T-helper 2 cell treated with Interferon-gamma antibody and Interleukin-4, amounts not matched to agents 5 μg/mL and 100 μg/mL, for 36 hours (primary cell): Measurements from ENCODE around the gene MIB2.
A peak's percentile ranks its signal among the peaks of the same experiment; 100 is the strongest.
"Not testable (repeated sequence)": the region's sequence is repeated elsewhere in the genome, so short reads cannot be mapped to it uniquely, and the experiment has no call there.

Experiments used
- DNase-seq: peaks from one replicate; pipeline ENCODE4 v3.0.0; 2021; ENCODE audit warnings: low spot score
- H3K27ac Mint-ChIP-seq: one replicate; pipeline ENCODE4 v1.8.0; 2021; ENCODE audit warnings: mild to moderate bottlenecking, mixed read lengths
- H3K27me3 Mint-ChIP-seq: one replicate; pipeline ENCODE4 v1.8.0; 2021; ENCODE audit warnings: low read depth, mixed read lengths
- H3K36me3 Mint-ChIP-seq: one replicate; pipeline ENCODE4 v1.8.0; 2021; ENCODE audit warnings: low read depth, mixed read lengths
- H3K4me1 Mint-ChIP-seq: one replicate; pipeline ENCODE4 v1.8.0; 2021; ENCODE audit warnings: low read depth, mixed read lengths
- H3K4me3 Mint-ChIP-seq: one replicate; pipeline ENCODE4 v1.8.0; 2022; ENCODE audit warnings: mild to moderate bottlenecking, moderate library complexity, mixed read lengths
- H3K9me3 Mint-ChIP-seq: one replicate; pipeline ENCODE4 v1.8.0; 2021; ENCODE audit warnings: mixed read lengths

The MIB2 gene

GRCh38 chr1:1593834-1594601, 21.3 kb upstream of the MIB2 start:
- Mint-ChIP-seq H3K27me3 (peaks cover 5% of the 10 kb centered on the region), H3K4me3 (no peak overlapping the region), H3K36me3 (no peaks in the 10 kb centered on the region), H3K27ac (no peak overlapping the region), H3K4me1 (peaks cover 2% of the 10 kb centered on the region), H3K9me3 (no peaks in the 10 kb centered on the region)
- DNase-seq, result no peak

DNA sequence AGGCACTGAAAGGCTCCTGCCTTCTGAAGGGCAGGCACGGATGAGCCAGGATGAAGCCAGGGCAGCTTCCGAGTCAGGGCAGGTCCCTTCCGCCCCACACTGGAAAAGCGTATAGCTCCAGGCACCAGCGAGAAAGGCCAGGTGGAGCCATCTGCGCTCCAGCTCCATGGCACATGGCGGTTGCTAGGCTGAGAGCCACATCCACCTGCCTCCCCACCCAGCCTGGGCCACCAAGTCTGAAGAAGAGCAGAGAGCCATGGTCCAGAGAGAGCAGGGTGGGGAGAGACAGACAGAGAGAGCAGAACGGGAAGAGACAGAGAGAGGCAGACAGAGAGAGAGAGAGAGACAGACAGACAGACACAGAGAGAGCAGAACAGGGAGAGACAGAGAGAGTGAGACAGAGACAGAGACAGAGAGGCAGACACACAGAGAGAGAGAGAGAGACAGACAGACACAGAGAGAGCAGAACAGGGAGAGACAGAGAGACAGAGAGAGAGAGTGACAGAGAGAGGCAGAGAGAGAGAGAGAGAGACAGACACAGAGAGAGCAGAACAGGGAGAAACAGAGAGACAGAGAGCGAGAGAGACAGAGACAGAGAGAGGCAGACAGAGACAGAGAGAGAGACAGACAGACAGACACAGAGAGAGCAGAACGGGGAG, 20.6 kb upstream of the MIB2 start:
- peaks cover 5% of the 10 kb centered on the region for H3K27me3 Mint-ChIP-seq
- DNase-seq, result no peak
- H3K27ac Mint-ChIP-seq, result no peak overlapping the region
- no peaks in the 10 kb centered on the region for H3K9me3 Mint-ChIP-seq
- H3K4me1 Mint-ChIP-seq, result peaks cover 3% of the 10 kb centered on the region
- no peaks in the 10 kb centered on the region for H3K36me3 Mint-ChIP-seq
- no peak overlapping the region for H3K4me3 Mint-ChIP-seq

- H3K4me3 Mint-ChIP-seq, DNase-seq, H3K4me1 Mint-ChIP-seq, H3K27ac Mint-ChIP-seq, H3K36me3 Mint-ChIP-seq, H3K27me3 Mint-ChIP-seq, H3K9me3 Mint-ChIP-seq: not testable (repeated sequence)
Measured at GRCh38 chr1:1595341-1595740, 20.0 kb upstream of the MIB2 start.

- no peak for DNase-seq
- H3K36me3 Mint-ChIP-seq, result no peaks in the 10 kb centered on the region
- H3K4me3 Mint-ChIP-seq, result no peak overlapping the region
- peaks cover 3% of the 10 kb centered on the region for H3K4me1 Mint-ChIP-seq
- H3K27me3 Mint-ChIP-seq, result peaks cover 5% of the 10 kb centered on the region
- H3K9me3 Mint-ChIP-seq, result no peaks in the 10 kb centered on the region
- H3K27ac Mint-ChIP-seq, result no peak overlapping the region
Measured at GRCh38 chr1:1596493-1597274, 18.6 kb upstream of the MIB2 start.

GRCh38 chr1:1597275-1597930, 17.9 kb upstream of the MIB2 start:
- no peak for DNase-seq
- H3K27me3 Mint-ChIP-seq, result peaks cover 5% of the 10 kb centered on the region
- no peaks in the 10 kb centered on the region for H3K36me3 Mint-ChIP-seq
- peak overlapping the region; percentile 29 for H3K4me3 Mint-ChIP-seq
- H3K4me1 Mint-ChIP-seq, result peaks cover 3% of the 10 kb centered on the region
- H3K27ac Mint-ChIP-seq, result no peak overlapping the region
- H3K9me3 Mint-ChIP-seq, result no peaks in the 10 kb centered on the region

DNA sequence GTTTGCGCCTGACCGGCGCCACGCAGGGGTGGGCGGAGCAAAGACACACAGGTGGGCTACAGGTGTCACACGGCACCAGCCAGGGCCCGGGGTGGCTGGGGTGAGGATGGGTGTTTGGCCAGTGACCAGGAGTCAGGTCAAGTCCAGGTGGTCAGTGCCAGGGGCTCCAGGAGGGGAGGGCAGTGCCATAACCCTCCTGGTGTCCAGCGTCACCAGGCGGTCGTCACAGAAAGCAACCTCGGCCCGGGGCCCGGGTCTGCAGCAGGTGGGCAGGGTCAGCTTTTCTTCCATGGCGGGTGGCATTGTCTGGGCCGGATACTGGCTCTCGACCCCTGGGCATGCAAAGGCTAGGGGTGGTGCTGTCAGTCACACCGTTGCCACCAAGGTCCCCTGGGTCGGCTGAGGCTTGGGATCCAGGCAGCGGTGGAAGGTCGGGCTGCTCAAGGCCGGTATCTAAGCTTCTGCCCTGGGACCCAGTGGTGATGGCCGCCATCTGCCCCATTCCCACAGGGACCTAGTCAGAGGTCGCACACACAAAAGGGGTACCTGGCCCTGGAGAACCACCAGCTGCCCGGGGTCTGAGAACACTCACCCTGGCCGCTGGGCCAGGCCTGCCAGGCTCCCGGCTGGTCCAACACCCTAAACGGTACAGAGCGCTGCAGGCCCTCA, 17.1 kb upstream of the MIB2 start:
- DNase-seq, result no peak
- Mint-ChIP-seq H3K36me3 (no peaks in the 10 kb centered on the region), H3K9me3 (no peaks in the 10 kb centered on the region), H3K27me3 (peaks cover 5% of the 10 kb centered on the region), H3K27ac (peak overlapping the region; percentile 31), H3K4me3 (peak overlapping the region; percentile 77), H3K4me1 (peaks cover 3% of the 10 kb centered on the region)

- DNase-seq, result no peak
- no peak overlapping the region for H3K27ac Mint-ChIP-seq
- peaks cover 5% of the 10 kb centered on the region for H3K27me3 Mint-ChIP-seq
- no peaks in the 10 kb centered on the region for H3K9me3 Mint-ChIP-seq
- peaks cover 3% of the 10 kb centered on the region for H3K4me1 Mint-ChIP-seq
- no peaks in the 10 kb centered on the region for H3K36me3 Mint-ChIP-seq
- peak overlapping the region; percentile 77 for H3K4me3 Mint-ChIP-seq
Measured at GRCh38 chr1:1598720-1599029, 16.6 kb upstream of the MIB2 start.

DNA sequence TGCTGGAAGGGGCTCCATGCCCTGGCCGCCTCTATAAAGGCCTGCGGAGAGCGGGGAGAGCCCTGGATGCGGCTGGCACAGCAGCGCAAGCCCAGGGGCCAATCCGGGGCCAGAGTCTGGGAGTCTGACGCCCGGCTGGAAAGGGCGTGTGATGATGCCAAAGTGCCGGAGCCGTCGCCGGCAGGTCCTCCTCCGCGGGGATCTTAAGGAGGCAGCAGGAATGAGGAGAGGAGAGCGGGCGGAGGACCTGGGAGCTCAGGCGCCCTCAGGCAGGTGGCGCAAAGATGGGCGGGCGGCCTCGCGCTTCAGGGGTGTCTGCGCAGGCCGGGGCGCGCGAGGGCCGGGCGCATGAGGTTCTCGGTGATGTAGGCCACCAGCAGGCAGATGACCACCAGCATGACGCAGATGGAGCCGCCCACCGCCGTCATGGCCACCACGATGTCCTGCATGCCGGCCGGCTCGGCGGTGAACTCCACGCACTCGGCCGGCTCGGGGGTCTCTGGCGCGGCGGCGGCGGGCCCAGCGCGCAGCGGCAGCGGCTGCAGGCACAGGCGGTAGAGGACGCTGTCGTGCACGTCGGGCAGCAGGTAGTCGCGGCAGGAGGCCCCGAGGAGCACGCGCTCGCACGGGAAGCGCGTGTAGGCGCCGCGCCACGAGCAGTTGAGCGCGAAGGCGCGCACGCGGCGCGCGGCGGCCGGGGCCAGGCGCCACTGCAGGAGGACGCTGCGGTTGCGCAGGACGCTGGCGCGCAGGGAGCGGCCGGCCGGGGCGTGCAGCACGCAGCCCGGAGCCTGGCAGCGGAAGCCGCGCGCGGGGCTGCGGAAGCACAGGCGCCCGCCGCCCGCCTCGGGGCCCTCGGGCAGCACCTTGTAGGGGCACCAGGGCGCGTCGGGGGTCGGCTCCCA, 16.0 kb upstream of the MIB2 start:
- peak overlapping the region; percentile 77 for H3K4me3 Mint-ChIP-seq
- H3K36me3 Mint-ChIP-seq, result no peaks in the 10 kb centered on the region
- H3K9me3 Mint-ChIP-seq, result no peaks in the 10 kb centered on the region
- H3K27ac Mint-ChIP-seq, result no peak overlapping the region
- peak; percentile 43 for DNase-seq
- H3K27me3 Mint-ChIP-seq, result peaks cover 5% of the 10 kb centered on the region
- peaks cover 3% of the 10 kb centered on the region for H3K4me1 Mint-ChIP-seq

DNA sequence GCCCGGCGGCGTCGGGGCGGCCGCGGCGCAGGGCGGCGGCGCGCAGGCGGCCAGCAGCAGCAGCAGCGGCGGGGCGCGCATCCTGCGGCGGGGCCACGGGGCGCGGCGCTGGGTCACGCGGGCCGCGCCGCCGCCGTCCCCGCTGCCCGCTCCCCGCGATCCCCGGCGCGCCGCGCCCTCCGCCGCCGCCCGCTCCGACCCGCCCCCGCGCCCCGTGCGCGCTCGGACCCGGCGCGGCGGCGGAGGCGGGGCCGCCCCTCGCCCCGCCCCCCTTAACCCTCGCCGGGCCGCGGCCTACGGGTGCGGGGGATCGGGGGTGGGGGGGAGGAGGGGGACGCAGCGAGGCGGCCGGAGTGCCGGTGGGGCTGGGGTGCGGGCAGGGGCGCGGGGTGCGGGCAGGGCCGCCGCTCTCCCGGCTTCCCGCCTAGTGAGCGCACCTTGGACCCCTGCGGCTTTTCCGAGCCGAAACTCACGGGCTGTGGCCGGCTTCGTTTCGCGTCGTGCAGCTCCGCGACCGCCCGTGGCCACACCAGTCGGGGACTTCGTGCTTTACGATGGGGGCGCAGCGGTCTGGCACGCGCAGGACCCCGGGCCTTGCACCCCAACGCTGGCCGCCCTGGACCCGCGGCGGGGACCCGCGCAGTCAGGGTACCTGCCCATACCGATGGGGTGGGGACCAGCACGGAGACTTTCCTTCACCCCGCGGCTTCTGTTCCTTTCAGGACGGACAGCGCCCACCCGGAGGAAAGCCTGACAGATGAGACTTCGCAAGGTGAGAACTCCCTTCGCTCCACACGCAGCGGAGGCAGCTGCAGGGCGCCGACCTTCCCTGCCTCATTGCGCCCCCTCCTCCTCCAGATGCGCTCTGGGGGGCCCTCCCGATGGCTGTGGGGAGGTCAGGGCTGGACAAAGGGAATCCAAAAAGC, 15.1 kb upstream of the MIB2 start, which contains the start of gene FNDC10:
Gene FNDC10 (minus strand): TSS at position 201 of the 926 bp plus-strand sequence. CDS start 120 bp downstream, at position 81.
- H3K27me3 Mint-ChIP-seq, result peaks cover 5% of the 10 kb centered on the region
- DNase-seq, result no peak
- peak within 1 kb of the TSS; percentile 77 for H3K4me3 Mint-ChIP-seq
- no peak within 1 kb of the TSS for H3K27ac Mint-ChIP-seq
- H3K4me1 Mint-ChIP-seq, result peaks cover 3% of the 10 kb centered on the region
- H3K9me3 Mint-ChIP-seq, result no peaks in the 10 kb centered on the region
- H3K36me3 Mint-ChIP-seq, result no peaks in the 10 kb centered on the region

DNA sequence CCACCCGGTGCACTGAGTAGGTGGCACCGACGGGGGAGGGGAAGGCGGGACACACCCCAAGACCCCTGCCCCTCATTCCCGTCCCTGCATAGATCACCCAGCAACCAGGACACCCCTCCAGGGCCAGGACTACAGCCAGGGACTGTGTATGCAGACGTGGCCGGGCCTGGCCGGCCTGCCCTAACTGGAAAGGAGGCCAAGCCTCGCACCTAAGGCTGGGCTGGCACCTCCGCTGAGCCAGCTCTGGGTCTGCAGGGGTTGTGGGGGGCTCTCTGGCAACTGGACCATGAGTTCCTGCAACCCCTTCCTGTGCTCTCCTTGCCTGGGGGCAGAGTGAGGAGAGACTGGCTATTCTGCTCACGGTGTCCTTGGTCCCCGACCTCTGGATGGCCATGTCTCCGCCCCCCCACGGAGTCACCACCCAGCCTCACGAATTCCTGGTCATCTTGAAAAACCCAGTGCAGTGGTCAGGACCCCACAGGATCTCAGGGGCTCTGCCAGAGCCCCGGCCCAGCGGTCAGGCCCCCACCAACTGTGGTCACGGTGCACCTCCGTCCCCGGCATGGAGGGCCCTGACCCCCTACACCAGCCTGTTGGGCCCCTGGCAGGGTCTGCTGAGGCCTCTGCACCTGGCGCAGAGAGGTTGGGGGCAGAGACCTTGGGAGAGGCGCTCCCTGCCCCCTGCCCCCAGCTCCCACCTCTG, 14.3 kb upstream of the MIB2 start:
- Mint-ChIP-seq H3K9me3 (no peaks in the 10 kb centered on the region), H3K27me3 (peaks cover 5% of the 10 kb centered on the region), H3K36me3 (no peaks in the 10 kb centered on the region), H3K4me1 (peaks cover 3% of the 10 kb centered on the region), H3K4me3 (peak overlapping the region; percentile 65), H3K27ac (peak overlapping the region; percentile 15)
- no peak for DNase-seq

DNA sequence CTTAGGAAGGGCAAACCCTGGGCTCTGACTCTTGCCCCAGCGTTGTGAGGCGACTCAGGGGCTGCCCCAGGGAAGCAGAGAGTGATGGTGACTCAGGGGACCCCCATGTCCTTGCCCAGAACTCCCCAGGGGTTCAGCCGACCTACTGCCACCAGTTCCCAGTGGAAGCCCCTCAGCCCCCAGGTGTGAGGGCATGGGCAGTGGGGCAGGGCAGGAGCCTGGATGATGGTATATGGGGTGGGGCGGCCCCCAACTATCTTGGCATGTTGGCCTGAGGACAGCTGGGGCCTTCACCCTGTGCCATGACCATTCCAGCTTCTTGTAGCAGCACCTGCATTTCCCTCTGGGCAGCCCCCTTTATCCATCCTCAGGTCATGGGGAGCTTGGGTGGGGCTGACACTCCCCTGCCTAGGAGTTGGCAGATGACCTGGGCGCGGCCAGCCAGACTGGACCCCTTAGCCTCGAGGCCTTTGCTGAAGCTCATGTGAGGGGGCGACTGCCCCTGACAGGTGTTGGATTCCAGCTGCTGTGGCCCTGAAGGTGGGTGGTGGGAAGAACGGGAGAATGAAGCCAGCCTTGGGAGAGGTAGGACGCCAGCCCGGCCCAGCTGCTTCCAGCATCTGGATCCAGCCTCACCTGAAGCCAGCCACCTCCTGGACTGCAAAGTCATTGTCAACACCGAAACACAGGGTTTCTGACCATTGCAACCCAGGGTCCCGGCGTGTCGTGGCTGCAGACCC, 13.6 kb upstream of the MIB2 start:
- DNase-seq, result no peak
- no peaks in the 10 kb centered on the region for H3K9me3 Mint-ChIP-seq
- no peaks in the 10 kb centered on the region for H3K36me3 Mint-ChIP-seq
- H3K4me1 Mint-ChIP-seq, result peaks cover 3% of the 10 kb centered on the region
- H3K27ac Mint-ChIP-seq, result no peak overlapping the region
- no peak overlapping the region for H3K4me3 Mint-ChIP-seq
- H3K27me3 Mint-ChIP-seq, result peaks cover 5% of the 10 kb centered on the region
